ENCODE measurements around the gene ST14. TPM values are rescaled to one million over a fixed set of nuclear protein-coding genes. Genes with fewer than 3 reads are reported as not detected.
A peak's percentile ranks its signal among the peaks of the same experiment; 100 is the strongest.

ST14 gene
- total and polyA plus RNA-seq, 10 of the 15 experiments (the other 5 are each of a cell fraction or from before 2014, with no cell fraction given), result 0.02 to 3.9 (median 0.73) TPM; not detected in 2

GRCh38 chr11:130241713-130242112 is 82.1 kb downstream of the ST14 start:
- ChIA-PET CTCF (interaction anchor here (0.8 to 2.3 kb wide), 2 partner anchors 24 to 62 kb away, joined by 3 to 6 read pairs; no protein-coding TSS in a partner anchor), RAD21 (ENCODE audit: unreplicated experiment) (interaction anchor here (1.5 kb wide), 1 partner anchor 33 kb away, joined by 3 read pairs; no protein-coding TSS in a partner anchor), POLR2A (interaction anchor here (0.9 kb wide), 1 partner anchor 45 kb away, joined by 3 read pairs; no protein-coding TSS in a partner anchor), SMC1A (ENCODE audit: uncharacterized antibody, unreplicated experiment) (interaction anchor here (1.1 kb wide), 1 partner anchor 29 kb away, joined by 3 read pairs; no protein-coding TSS in a partner anchor)
- no peaks in the 10 kb centered on the region for H4K20me1 ChIP-seq (ENCODE audit: control insufficient read depth, insufficient read depth)
- H3K4me1 ChIP-seq (ENCODE audit: control insufficient read depth, insufficient read depth, low read length), result peaks cover 6% of the 10 kb centered on the region; the same call in 1 of the 2 replicates
- ATAC-seq (no peak), FAIRE-seq (no peak), DNase-seq (ENCODE audit: low read depth, low spot score) (no peak)
- TF ChIP-seq TCF12 (IDR thresholded peaks at IDR 0.05; ENCODE audit: low read depth, low read length), result no peak
- TF ChIP-seq RUNX3 (IDR thresholded peaks at IDR 0.05; ENCODE audit: low read length), result no peak
- TF ChIP-seq ZNF217 (IDR thresholded peaks at IDR 0.05), result no peak
- TF ChIP-seq BCL11A (IDR thresholded peaks at IDR 0.05; ENCODE audit: low read depth, low read length), result no peak
- no peaks in the 10 kb centered on the region for H3K27me3 ChIP-seq (replicated peaks in 1 of 2; ENCODE audit: control insufficient read depth in 2 of 2, insufficient read depth in 2 of 2, low read length in 1 of 2)
- no peaks in the 10 kb centered on the region for H3K9me3 ChIP-seq (replicated peaks; ENCODE audit: control insufficient read depth, insufficient read depth, low read length)
- no peak overlapping the region for H2AFZ ChIP-seq (ENCODE audit: control insufficient read depth, low read depth, low read length)
- intact Hi-C loops (cut with micrococcal nuclease; ENCODE audit: unreplicated experiment) (loop anchor here (5.0 kb wide), 1 partner anchor 71 kb away; the partner anchor contains the start of gene ZBTB44), in situ Hi-C loops (cut with MboI) (no loop called here)
- H3K27ac ChIP-seq (ENCODE audit: control insufficient read depth, insufficient read depth), result no peak overlapping the region
- H3K4me2 ChIP-seq (ENCODE audit: control insufficient read depth, insufficient read depth), result no peak overlapping the region
- H3K4me3 ChIP-seq, result no peak overlapping the region
- H3K36me3 ChIP-seq (ENCODE audit: control insufficient read depth in 2 of 2, insufficient read depth in 2 of 2, low read length in 1 of 2), result no peaks in the 10 kb centered on the region; a peak in 3 of 4 replicates
- BruUV-seq (replicated peaks), result no TSS peak
- H3K79me2 ChIP-seq (ENCODE audit: control insufficient read depth, insufficient read depth, low read length), result no peaks in the 10 kb centered on the region; the same call in none of the 2 replicates
- 69% methylated on average over 2 of the region's 2 CpGs for WGBS (ENCODE audit: insufficient coverage, insufficient replicate concordance, low lambda C conversion rate, missing lambda C conversion rate)
- H3K9ac ChIP-seq (ENCODE audit: control insufficient read depth, insufficient read depth, low read length), result no peak overlapping the region

- TF ChIP-seq PAX5 (IDR thresholded peaks at IDR 0.05; ENCODE audit: borderline replicate concordance, low read depth, low read length), result no peak
- no peak for TF ChIP-seq JUNB (IDR thresholded peaks at IDR 0.05)
- no peak for TF ChIP-seq DPF2 (IDR thresholded peaks at IDR 0.05)
- 0 out of 2 replicates have a peak, but pooled peaks have one; percentile 49 for TF ChIP-seq RBBP5 (conservative IDR thresholded peaks at IDR 0.05)
- TF ChIP-seq ZNF24 (IDR thresholded peaks at IDR 0.05), result peak; percentile 63; the same call in 1 of the 2 replicates
- TF ChIP-seq KAT2A (conservative IDR thresholded peaks at IDR 0.05; ENCODE audit: control insufficient read depth, low read depth, low read length), result no peak
- no peaks in the 10 kb centered on the region for H3K9me3 ChIP-seq (replicated peaks; ENCODE audit: control insufficient read depth, insufficient read depth, low read length)
- H3K4me2 ChIP-seq (ENCODE audit: control insufficient read depth, insufficient read depth), result peak overlapping the region; percentile 45
- DNase-seq (ENCODE audit: low read depth, low spot score) (peak; percentile 46), FAIRE-seq (peak; percentile 68), ATAC-seq (peak; percentile 91)
- RAD21 ChIA-PET (ENCODE audit: unreplicated experiment), result interaction anchor here (0.8 to 1.3 kb wide), 3 partner anchors 26 to 66 kb away, joined by 3 to 4 read pairs (median 4); no protein-coding TSS in a partner anchor
- CTCF ChIA-PET, result interaction anchor here (0.8 to 2.3 kb wide), 6 partner anchors 14 to 65 kb away, joined by 3 to 6 read pairs (median 3); no protein-coding TSS in a partner anchor
- SMC1A ChIA-PET (ENCODE audit: uncharacterized antibody, unreplicated experiment), result interaction anchor here (0.7 to 2.0 kb wide), 7 partner anchors 9 to 241 kb away, joined by 3 to 10 read pairs (median 4); no protein-coding TSS in a partner anchor
- no peaks in the 10 kb centered on the region for H4K20me1 ChIP-seq (ENCODE audit: control insufficient read depth, insufficient read depth)
- POLR2A ChIA-PET, result interaction anchor here (0.6 to 1.5 kb wide), 3 partner anchors 24 to 60 kb away, joined by 3 to 15 read pairs (median 4); no protein-coding TSS in a partner anchor
- no TSS peak for BruUV-seq (replicated peaks)
- intact Hi-C loops (cut with micrococcal nuclease; ENCODE audit: unreplicated experiment) (loop anchor here (5.0 kb wide), 1 partner anchor 68 kb away; the partner anchor contains the start of gene ZBTB44), in situ Hi-C loops (cut with MboI) (no loop called here)
- H3K9ac ChIP-seq (ENCODE audit: control insufficient read depth, insufficient read depth, low read length), result peak overlapping the region; percentile 10; the same call in 1 of the 2 replicates
- peak overlapping the region; percentile 6 for H2AFZ ChIP-seq (ENCODE audit: control insufficient read depth, low read depth, low read length)
- no peaks in the 10 kb centered on the region; the same call in none of the 2 replicates for H3K79me2 ChIP-seq (ENCODE audit: control insufficient read depth, insufficient read depth, low read length)
- 11% methylated on average over 2 of the region's 2 CpGs for WGBS (ENCODE audit: insufficient coverage, insufficient replicate concordance, low lambda C conversion rate, missing lambda C conversion rate)
- peak overlapping the region; percentile 56; the same call in 1 of the 2 replicates for H3K4me3 ChIP-seq
- H3K4me1 ChIP-seq (ENCODE audit: control insufficient read depth, insufficient read depth, low read length), result peaks cover 6% of the 10 kb centered on the region; the same call in 1 of the 2 replicates
- H3K36me3 ChIP-seq (ENCODE audit: control insufficient read depth in 2 of 2, insufficient read depth in 2 of 2, low read length in 1 of 2), result peaks cover 0 to 2% of the 10 kb centered on the region in 2 experiments; a peak in 3 of 4 replicates
- no peaks in the 10 kb centered on the region for H3K27me3 ChIP-seq (replicated peaks in 1 of 2; ENCODE audit: control insufficient read depth in 2 of 2, insufficient read depth in 2 of 2, low read length in 1 of 2)
- peak overlapping the region; percentile 74 for H3K27ac ChIP-seq (ENCODE audit: control insufficient read depth, insufficient read depth)
Observed at GRCh38 chr11:130243816-130244215, 84.2 kb downstream of the ST14 start.

All from GM12878 (cell line).